Measurements from ENCODE around the gene INSIG1. TPM values are rescaled to one million over a fixed set of nuclear protein-coding genes. Genes with fewer than 3 reads are reported as not detected.

INSIG1 gene
- total RNA-seq, 1 experiment from 2014 or later = 32.3 TPM

DNA sequence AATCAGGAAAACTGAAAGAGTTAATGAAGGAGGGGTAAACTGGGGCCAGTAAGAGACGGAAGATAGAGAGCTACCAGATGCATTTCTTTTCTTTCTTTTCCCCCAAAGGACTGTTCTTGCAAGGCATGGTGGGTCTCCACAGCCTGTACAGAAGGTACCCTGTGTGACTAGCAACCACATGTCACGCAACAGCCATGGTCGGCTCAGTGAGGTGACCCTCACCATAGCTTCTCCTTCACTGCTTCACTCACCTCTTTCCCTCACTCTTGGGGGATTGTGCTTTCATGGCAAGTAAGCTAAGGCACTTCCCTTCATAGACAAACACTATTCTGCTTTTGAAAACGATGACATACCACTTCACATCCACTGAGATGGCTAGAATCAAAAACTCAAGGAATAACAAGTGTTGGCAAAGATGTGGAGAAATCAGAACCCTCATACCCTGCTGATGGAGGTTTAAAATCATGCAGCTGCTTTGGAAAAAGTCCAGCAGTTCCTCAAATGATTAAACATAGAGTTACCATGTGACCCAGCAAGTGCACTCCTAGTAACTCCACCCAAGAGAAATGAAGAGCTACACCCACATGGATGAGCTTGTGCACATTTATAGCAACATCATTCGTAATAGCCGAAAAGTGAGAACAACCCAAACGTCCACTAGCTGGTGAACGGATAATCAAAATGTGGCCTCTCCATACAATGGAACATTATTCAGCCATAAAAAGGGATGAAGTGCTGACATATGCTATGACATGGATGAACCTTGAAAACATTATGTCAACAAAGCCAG is 3.8 kb upstream of the INSIG1 start:
- no peak for ATAC-seq

DNA sequence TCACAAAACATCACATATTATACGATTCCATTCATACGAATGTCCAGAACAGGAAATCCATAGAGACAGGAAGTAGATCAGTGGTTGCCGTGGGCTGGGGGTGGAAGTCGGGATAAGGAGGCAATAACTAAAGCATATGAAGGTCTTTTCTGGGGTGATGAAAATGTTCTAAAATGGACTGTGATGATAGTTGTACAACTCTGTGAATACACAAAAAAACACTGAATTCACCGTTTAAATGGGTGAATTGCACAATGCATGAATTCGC is 3.2 kb upstream of the INSIG1 start:
- TF ChIP-seq ZBTB21 (CRISPR knock-in tag; IDR thresholded peaks at IDR 0.05; ENCODE audit: borderline replicate concordance) = no peak
- TF ChIP-seq, protein P1, sequence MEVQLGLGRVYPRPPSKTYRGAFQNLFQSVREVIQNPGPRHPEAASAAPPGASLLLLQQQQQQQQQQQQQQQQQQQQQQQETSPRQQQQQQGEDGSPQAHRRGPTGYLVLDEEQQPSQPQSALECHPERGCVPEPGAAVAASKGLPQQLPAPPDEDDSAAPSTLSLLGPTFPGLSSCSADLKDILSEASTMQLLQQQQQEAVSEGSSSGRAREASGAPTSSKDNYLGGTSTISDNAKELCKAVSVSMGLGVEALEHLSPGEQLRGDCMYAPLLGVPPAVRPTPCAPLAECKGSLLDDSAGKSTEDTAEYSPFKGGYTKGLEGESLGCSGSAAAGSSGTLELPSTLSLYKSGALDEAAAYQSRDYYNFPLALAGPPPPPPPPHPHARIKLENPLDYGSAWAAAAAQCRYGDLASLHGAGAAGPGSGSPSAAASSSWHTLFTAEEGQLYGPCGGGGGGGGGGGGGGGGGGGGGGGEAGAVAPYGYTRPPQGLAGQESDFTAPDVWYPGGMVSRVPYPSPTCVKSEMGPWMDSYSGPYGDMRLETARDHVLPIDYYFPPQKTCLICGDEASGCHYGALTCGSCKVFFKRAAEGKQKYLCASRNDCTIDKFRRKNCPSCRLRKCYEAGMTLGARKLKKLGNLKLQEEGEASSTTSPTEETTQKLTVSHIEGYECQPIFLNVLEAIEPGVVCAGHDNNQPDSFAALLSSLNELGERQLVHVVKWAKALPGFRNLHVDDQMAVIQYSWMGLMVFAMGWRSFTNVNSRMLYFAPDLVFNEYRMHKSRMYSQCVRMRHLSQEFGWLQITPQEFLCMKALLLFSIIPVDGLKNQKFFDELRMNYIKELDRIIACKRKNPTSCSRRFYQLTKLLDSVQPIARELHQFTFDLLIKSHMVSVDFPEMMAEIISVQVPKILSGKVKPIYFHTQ (CRISPR knock-in tag; IDR thresholded peaks at IDR 0.05) = no peak
- TF ChIP-seq IRF2 (CRISPR knock-in tag; IDR thresholded peaks at IDR 0.05; ENCODE audit: borderline replicate concordance, low read depth) = no peak
- TF ChIP-seq, protein P2, sequence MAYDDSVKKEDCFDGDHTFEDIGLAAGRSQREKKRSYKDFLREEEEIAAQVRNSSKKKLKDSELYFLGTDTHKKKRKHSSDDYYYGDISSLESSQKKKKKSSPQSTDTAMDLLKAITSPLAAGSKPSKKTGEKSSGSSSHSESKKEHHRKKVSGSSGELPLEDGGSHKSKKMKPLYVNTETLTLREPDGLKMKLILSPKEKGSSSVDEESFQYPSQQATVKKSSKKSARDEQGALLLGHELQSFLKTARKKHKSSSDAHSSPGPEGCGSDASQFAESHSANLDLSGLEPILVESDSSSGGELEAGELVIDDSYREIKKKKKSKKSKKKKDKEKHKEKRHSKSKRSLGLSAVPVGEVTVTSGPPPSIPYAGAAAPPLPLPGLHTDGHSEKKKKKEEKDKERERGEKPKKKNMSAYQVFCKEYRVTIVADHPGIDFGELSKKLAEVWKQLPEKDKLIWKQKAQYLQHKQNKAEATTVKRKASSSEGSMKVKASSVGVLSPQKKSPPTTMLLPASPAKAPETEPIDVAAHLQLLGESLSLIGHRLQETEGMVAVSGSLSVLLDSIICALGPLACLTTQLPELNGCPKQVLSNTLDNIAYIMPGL (CRISPR knock-in tag; IDR thresholded peaks at IDR 0.05) = no peak
- no peak for TF ChIP-seq ZNF396 (CRISPR knock-in tag; IDR thresholded peaks at IDR 0.05; ENCODE audit: borderline replicate concordance)
- no peak for TF ChIP-seq MYBL2 (CRISPR knock-in tag; IDR thresholded peaks at IDR 0.05)
- TF ChIP-seq, protein P3, sequence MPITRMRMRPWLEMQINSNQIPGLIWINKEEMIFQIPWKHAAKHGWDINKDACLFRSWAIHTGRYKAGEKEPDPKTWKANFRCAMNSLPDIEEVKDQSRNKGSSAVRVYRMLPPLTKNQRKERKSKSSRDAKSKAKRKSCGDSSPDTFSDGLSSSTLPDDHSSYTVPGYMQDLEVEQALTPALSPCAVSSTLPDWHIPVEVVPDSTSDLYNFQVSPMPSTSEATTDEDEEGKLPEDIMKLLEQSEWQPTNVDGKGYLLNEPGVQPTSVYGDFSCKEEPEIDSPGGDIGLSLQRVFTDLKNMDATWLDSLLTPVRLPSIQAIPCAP (CRISPR knock-in tag; IDR thresholded peaks at IDR 0.05) = no peak
- no peak for TF ChIP-seq HMGA2 (CRISPR knock-in tag; IDR thresholded peaks at IDR 0.05)
- TF ChIP-seq NFYB (CRISPR knock-in tag; conservative IDR thresholded peaks at IDR 0.05; ENCODE audit: low read depth) = no peak
- TF ChIP-seq, protein P4, sequence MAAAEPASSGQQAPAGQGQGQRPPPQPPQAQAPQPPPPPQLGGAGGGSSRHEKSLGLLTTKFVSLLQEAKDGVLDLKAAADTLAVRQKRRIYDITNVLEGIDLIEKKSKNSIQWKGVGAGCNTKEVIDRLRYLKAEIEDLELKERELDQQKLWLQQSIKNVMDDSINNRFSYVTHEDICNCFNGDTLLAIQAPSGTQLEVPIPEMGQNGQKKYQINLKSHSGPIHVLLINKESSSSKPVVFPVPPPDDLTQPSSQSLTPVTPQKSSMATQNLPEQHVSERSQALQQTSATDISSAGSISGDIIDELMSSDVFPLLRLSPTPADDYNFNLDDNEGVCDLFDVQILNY (CRISPR knock-in tag; IDR thresholded peaks at IDR 0.05) = no peak
- TF ChIP-seq ZNF263 (CRISPR knock-in tag; IDR thresholded peaks at IDR 0.05; ENCODE audit: low read depth) = no peak
- TF ChIP-seq, protein P5, sequence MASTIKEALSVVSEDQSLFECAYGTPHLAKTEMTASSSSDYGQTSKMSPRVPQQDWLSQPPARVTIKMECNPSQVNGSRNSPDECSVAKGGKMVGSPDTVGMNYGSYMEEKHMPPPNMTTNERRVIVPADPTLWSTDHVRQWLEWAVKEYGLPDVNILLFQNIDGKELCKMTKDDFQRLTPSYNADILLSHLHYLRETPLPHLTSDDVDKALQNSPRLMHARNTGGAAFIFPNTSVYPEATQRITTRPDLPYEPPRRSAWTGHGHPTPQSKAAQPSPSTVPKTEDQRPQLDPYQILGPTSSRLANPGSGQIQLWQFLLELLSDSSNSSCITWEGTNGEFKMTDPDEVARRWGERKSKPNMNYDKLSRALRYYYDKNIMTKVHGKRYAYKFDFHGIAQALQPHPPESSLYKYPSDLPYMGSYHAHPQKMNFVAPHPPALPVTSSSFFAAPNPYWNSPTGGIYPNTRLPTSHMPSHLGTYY (CRISPR knock-in tag; IDR thresholded peaks at IDR 0.05) = no peak
- CTCF ChIA-PET = no interaction called here
- POLR2A ChIA-PET = interaction anchor here (0.9 kb wide), 1 partner anchor 92 kb away, joined by 3 read pairs; no protein-coding TSS in a partner anchor
- ATAC-seq = no peak
- H3K27me3 Mint-ChIP-seq (ENCODE audit: low read depth) = no peaks in the 10 kb centered on the region; the same call in none of the 2 replicates
- H3K4me3 Mint-ChIP-seq = no peak overlapping the region
- H3K27ac Mint-ChIP-seq = no peak overlapping the region
- peaks cover 7% of the 10 kb centered on the region for H3K9me3 Mint-ChIP-seq
- H3K4me1 Mint-ChIP-seq = peaks cover 26% of the 10 kb centered on the region
- H3K36me3 Mint-ChIP-seq = no peaks in the 10 kb centered on the region; the same call in 1 of the 2 replicates
- DNase-seq (ENCODE audit: low spot score) = no peak

More for the DNA sequence above, 3.8 kb upstream of the INSIG1 start:
- Mint-ChIP-seq H3K27ac (no peak overlapping the region), H3K36me3 (no peaks in the 10 kb centered on the region; the same call in 1 of the 2 replicates), H3K4me1 (peaks cover 20% of the 10 kb centered on the region), H3K9me3 (peaks cover 7% of the 10 kb centered on the region), H3K4me3 (no peak overlapping the region), H3K27me3 (ENCODE audit: low read depth) (no peaks in the 10 kb centered on the region; the same call in none of the 2 replicates)
- DNase-seq (ENCODE audit: low spot score) = no peak
- ChIA-PET POLR2A (interaction anchor here (0.9 kb wide), 1 partner anchor 91 kb away, joined by 3 read pairs; no protein-coding TSS in a partner anchor), CTCF (no interaction called here)
- TF ChIP-seq ZNF219 (CRISPR knock-in tag; IDR thresholded peaks at IDR 0.05; ENCODE audit: borderline replicate concordance) = no peak
- no peak for TF ChIP-seq SP1 (CRISPR knock-in tag; conservative IDR thresholded peaks at IDR 0.05)
- no peak for TF ChIP-seq GTF2I (CRISPR knock-in tag; conservative IDR thresholded peaks at IDR 0.05)
- TF ChIP-seq, protein P6, sequence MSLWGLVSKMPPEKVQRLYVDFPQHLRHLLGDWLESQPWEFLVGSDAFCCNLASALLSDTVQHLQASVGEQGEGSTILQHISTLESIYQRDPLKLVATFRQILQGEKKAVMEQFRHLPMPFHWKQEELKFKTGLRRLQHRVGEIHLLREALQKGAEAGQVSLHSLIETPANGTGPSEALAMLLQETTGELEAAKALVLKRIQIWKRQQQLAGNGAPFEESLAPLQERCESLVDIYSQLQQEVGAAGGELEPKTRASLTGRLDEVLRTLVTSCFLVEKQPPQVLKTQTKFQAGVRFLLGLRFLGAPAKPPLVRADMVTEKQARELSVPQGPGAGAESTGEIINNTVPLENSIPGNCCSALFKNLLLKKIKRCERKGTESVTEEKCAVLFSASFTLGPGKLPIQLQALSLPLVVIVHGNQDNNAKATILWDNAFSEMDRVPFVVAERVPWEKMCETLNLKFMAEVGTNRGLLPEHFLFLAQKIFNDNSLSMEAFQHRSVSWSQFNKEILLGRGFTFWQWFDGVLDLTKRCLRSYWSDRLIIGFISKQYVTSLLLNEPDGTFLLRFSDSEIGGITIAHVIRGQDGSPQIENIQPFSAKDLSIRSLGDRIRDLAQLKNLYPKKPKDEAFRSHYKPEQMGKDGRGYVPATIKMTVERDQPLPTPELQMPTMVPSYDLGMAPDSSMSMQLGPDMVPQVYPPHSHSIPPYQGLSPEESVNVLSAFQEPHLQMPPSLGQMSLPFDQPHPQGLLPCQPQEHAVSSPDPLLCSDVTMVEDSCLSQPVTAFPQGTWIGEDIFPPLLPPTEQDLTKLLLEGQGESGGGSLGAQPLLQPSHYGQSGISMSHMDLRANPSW (CRISPR knock-in tag; conservative IDR thresholded peaks at IDR 0.05; ENCODE audit: low read depth) = no peak
- TF ChIP-seq NFATC4 (CRISPR knock-in tag; IDR thresholded peaks at IDR 0.05) = no peak
- TF ChIP-seq, protein P1 (CRISPR knock-in tag; IDR thresholded peaks at IDR 0.05) = no peak
- TF ChIP-seq TEAD1 (CRISPR knock-in tag; IDR thresholded peaks at IDR 0.05) = no peak
- no peak for TF ChIP-seq SOX15 (CRISPR knock-in tag; IDR thresholded peaks at IDR 0.05)
- TF ChIP-seq ZNF232 (CRISPR knock-in tag; IDR thresholded peaks at IDR 0.05) = no peak
- TF ChIP-seq CBFB (CRISPR knock-in tag; IDR thresholded peaks at IDR 0.05; ENCODE audit: low read depth) = no peak
- TF ChIP-seq JAZF1 (CRISPR knock-in tag; IDR thresholded peaks at IDR 0.05) = no peak

Data from WTC11 (cell line).